OCI-LY3 (cell line): Measurements from ENCODE around the gene TLE4.

Experiments used
- H2AFZ ChIP-seq: fragments of 200-600, 300-600 bp; shearing (Covaris generic); 2 replicates; pipeline ENCODE4 v1.6.0; 2014; ENCODE audit warnings: antibody characterized with exemption, low read depth, low read length
- H3K27ac ChIP-seq: fragments of 200-600, 300-600 bp; sonication (generic); 2 replicates; pipeline ENCODE4 v1.5.1; 2014; ENCODE audit warnings: mild to moderate bottlenecking, low read length, moderate library complexity, mixed read lengths
- H3K27me3 ChIP-seq: fragments of 200-600, 300-600 bp; sonication (generic); 2 replicates; pipeline ENCODE4 v1.6.1; 2014; ENCODE audit warnings: low read depth, low read length, mixed read lengths
- H3K36me3 ChIP-seq: fragments of 200-600, 300-600 bp; sonication (generic); replicated peaks from 2 replicates; pipeline ENCODE3; 2014; ENCODE audit warnings: low read depth, low read length, mixed read lengths
- H3K4me1 ChIP-seq: fragments of 300-600, 200-600 bp; sonication (generic); 2 replicates; pipeline ENCODE4 v1.6.1; 2014; ENCODE audit warnings: low read length, mixed read lengths
- H3K4me2 ChIP-seq: fragments of 200-600, 300-600 bp; sonication (generic); 2 replicates; pipeline ENCODE4 v1.6.1; 2014; ENCODE audit warnings: low read length, mixed read lengths
- H3K4me3 ChIP-seq: fragments of 300-600, 200-600 bp; sonication (generic); 2 replicates; pipeline ENCODE4 v1.5.1; 2014; ENCODE audit warnings: antibody characterized with exemption, mild to moderate bottlenecking, low read length, moderate library complexity
- H3K79me2 ChIP-seq: fragments of 300-600, 200-600 bp; shearing (Covaris generic); 2 replicates; pipeline ENCODE4 v1.6.1; 2014; ENCODE audit warnings: mild to moderate bottlenecking, low read length, mixed read lengths
- H3K9ac ChIP-seq: fragments of 300-600, 200-600 bp; shearing (Covaris generic); 2 replicates; pipeline ENCODE4 v1.6.0; 2014; ENCODE audit warnings: mild to moderate bottlenecking, low read length, moderate library complexity
- H3K9me3 ChIP-seq: fragments of 200-600, 300-600 bp; shearing (Covaris generic); 2 replicates; pipeline ENCODE4 v1.6.1; 2014; ENCODE audit warnings: low read length, mixed read lengths; ENCODE audit not compliant: insufficient read depth
- H4K20me1 ChIP-seq: fragments of 200-600, 300-600 bp; sonication (generic); 2 replicates; pipeline ENCODE4 v1.6.1; 2016; ENCODE audit warnings: low read length, mixed read lengths; ENCODE audit not compliant: insufficient read depth
- CTCF ChIP-seq: fragments of 200-600, 300-600 bp; sonication (generic); IDR thresholded peaks from 2 replicates; pipeline ENCODE4 v1.5.1; 2014; ENCODE audit warnings: antibody characterized with exemption, low read length, low read depth
- EZH2phosphoT487 ChIP-seq: fragments of 200-600 bp; shearing (Covaris generic); IDR thresholded peaks from 2 replicates; pipeline ENCODE4 v1.6.1; 2018; ENCODE audit warnings: antibody characterized with exemption, mixed run types, low read depth

The TLE4 gene

GRCh38 chr9:79630521-79631403 lies 59.0 kb downstream of the TLE4 start:
- Histone ChIP-seq H3K79me2 (no peaks in the 10 kb centered on the region), H3K4me2 (peak overlapping the region; percentile 19; the same call in 1 of the 2 replicates)
- TF ChIP-seq CTCF, result no peak
- no peak for TF ChIP-seq EZH2phosphoT487

GRCh38 chr9:79632060-79632459 lies 60.3 kb downstream of the TLE4 start:
- H3K79me2 ChIP-seq, result no peaks in the 10 kb centered on the region
- H2AFZ ChIP-seq, result no peak overlapping the region
- H3K27ac ChIP-seq, result no peak overlapping the region

More at GRCh38 chr9:79630521-79631403, 59.0 kb downstream of the TLE4 start:
- Histone ChIP-seq H3K27ac (no peak overlapping the region), H3K4me1 (peaks cover 10% of the 10 kb centered on the region), H3K36me3 (no peaks in the 10 kb centered on the region), H3K9ac (no peak overlapping the region), H4K20me1 (peaks cover 4% of the 10 kb centered on the region), H3K9me3 (no peaks in the 10 kb centered on the region), H3K27me3 (no peaks in the 10 kb centered on the region), H3K4me3 (no peak overlapping the region), H2AFZ (no peak overlapping the region)

GRCh38 chr9:79632705-79633104 lies 60.9 kb downstream of the TLE4 start:
- Histone ChIP-seq H2AFZ (no peak overlapping the region), H3K36me3 (peaks cover 4% of the 10 kb centered on the region), H3K27ac (no peak overlapping the region), H3K79me2 (no peaks in the 10 kb centered on the region), H3K27me3 (no peaks in the 10 kb centered on the region), H3K9ac (no peak overlapping the region), H3K4me3 (no peak overlapping the region), H3K9me3 (no peaks in the 10 kb centered on the region), H4K20me1 (peaks cover 4% of the 10 kb centered on the region), H3K4me2 (no peak overlapping the region), H3K4me1 (peaks cover 17% of the 10 kb centered on the region)
- TF ChIP-seq CTCF (no peak), EZH2phosphoT487 (no peak)

More at GRCh38 chr9:79632060-79632459, 60.3 kb downstream of the TLE4 start:
- H4K20me1 ChIP-seq, result peaks cover 4% of the 10 kb centered on the region
- H3K9me3 ChIP-seq, result no peaks in the 10 kb centered on the region
- H3K4me3 ChIP-seq, result no peak overlapping the region
- H3K9ac ChIP-seq, result no peak overlapping the region
- peaks cover 2% of the 10 kb centered on the region for H3K36me3 ChIP-seq
- TF ChIP-seq EZH2phosphoT487, result no peak
- TF ChIP-seq CTCF, result no peak
- no peaks in the 10 kb centered on the region for H3K27me3 ChIP-seq
- no peak overlapping the region for H3K4me2 ChIP-seq
- H3K4me1 ChIP-seq, result peaks cover 11% of the 10 kb centered on the region

- no peaks in the 10 kb centered on the region for H3K27me3 ChIP-seq
- H3K79me2 ChIP-seq, result no peaks in the 10 kb centered on the region
- peaks cover 17% of the 10 kb centered on the region for H3K4me1 ChIP-seq
- no peak for TF ChIP-seq CTCF
- no peak for TF ChIP-seq EZH2phosphoT487
- H3K4me3 ChIP-seq, result no peak overlapping the region
- no peak overlapping the region for H3K4me2 ChIP-seq
- H3K36me3 ChIP-seq, result peaks cover 4% of the 10 kb centered on the region
- no peak overlapping the region for H2AFZ ChIP-seq
- H4K20me1 ChIP-seq, result peaks cover 4% of the 10 kb centered on the region
- no peak overlapping the region for H3K27ac ChIP-seq
- no peak overlapping the region for H3K9ac ChIP-seq
- H3K9me3 ChIP-seq, result no peaks in the 10 kb centered on the region
Observed at GRCh38 chr9:79633558-79633957, 61.8 kb downstream of the TLE4 start.
